HEK293T (cell line): Measurements from ENCODE around the gene GRIK4.

ENCODE experiments used
- CTCF ChIA-PET: fragments of 350-600 bp; formaldehyde crosslinking; extraction: SDS; loops from one replicate; lab custom pipeline; 2021; ENCODE audit warnings: antibody characterized with exemption, inconsistent platforms; lab: Yijun Ruan, JAX
- POLR2A ChIA-PET: fragments of 350-600 bp; formaldehyde crosslinking; extraction: SDS; loops from one replicate; lab custom pipeline; 2020; ENCODE audit warnings: antibody characterized with exemption, inconsistent platforms; lab: Yijun Ruan, JAX
- DNase-seq: peaks from one replicate; pipeline ENCODE4 v3.0.0; 2012; ENCODE audit warnings: mixed read lengths; ENCODE audit errors: extremely low spot score
- ARNT ChIP-seq: fragments of 450-650 bp; IDR thresholded peaks from 2 replicates; pipeline ENCODE4 v1.6.1; 2017; ENCODE audit warnings: mild to moderate bottlenecking
- BHLHE40 ChIP-seq: fragments of 450-650 bp; IDR thresholded peaks from 2 replicates; pipeline ENCODE4 v1.6.1; 2016; ENCODE audit warnings: mild to moderate bottlenecking, moderate library complexity, borderline replicate concordance
- CTBP1 ChIP-seq: fragments of 450-650 bp; IDR thresholded peaks from 2 replicates; pipeline ENCODE4 v1.6.1; 2016; ENCODE audit warnings: borderline replicate concordance
- ELF4 ChIP-seq: fragments of 450-650 bp; IDR thresholded peaks from 2 replicates; pipeline ENCODE4 v1.6.1; 2017; ENCODE audit warnings: antibody characterized with exemption
- FOXA1 ChIP-seq: fragments of 450-650 bp; IDR thresholded peaks from 2 replicates; pipeline ENCODE4 v1.6.1; 2016; ENCODE audit warnings: mild to moderate bottlenecking
- FOXK2 ChIP-seq: fragments of 450-650 bp; IDR thresholded peaks from 2 replicates; pipeline ENCODE4 v1.6.1; 2016; ENCODE audit warnings: mild to moderate bottlenecking
- FOXM1 ChIP-seq: fragments of 450-650 bp; IDR thresholded peaks from 2 replicates; pipeline ENCODE4 v1.6.1; 2017; ENCODE audit warnings: mild to moderate bottlenecking, borderline replicate concordance
- HDGF ChIP-seq: fragments of 450-650 bp; IDR thresholded peaks from 2 replicates; pipeline ENCODE4 v1.6.1; 2017; ENCODE audit warnings: antibody characterized with exemption, borderline replicate concordance
- L3MBTL2 ChIP-seq: fragments of 450-650 bp; conservative IDR thresholded peaks from 2 replicates; pipeline ENCODE4 v1.6.1; 2016; ENCODE audit warnings: mild to moderate bottlenecking
- LEF1 ChIP-seq: fragments of 450-650 bp; IDR thresholded peaks from 2 replicates; pipeline ENCODE4 v1.6.1; 2017; ENCODE audit warnings: mild to moderate bottlenecking, borderline replicate concordance
- NFRKB ChIP-seq: fragments of 450-650 bp; IDR thresholded peaks from 2 replicates; pipeline ENCODE4 v1.6.1; 2016; ENCODE audit warnings: mild to moderate bottlenecking, moderate library complexity
- SP1 ChIP-seq: fragments of 450-650 bp; IDR thresholded peaks from 2 replicates; pipeline ENCODE4 v1.6.1; 2017
- SUZ12 ChIP-seq: fragments of 450-650 bp; IDR thresholded peaks from 2 replicates; pipeline ENCODE4 v1.6.1; 2016; ENCODE audit warnings: mild to moderate bottlenecking
- TARDBP ChIP-seq: fragments of 450-650 bp; IDR thresholded peaks from 2 replicates; pipeline ENCODE4 v1.6.1; 2016
- ZNF384 ChIP-seq: fragments of 450-650 bp; IDR thresholded peaks from 2 replicates; pipeline ENCODE4 v1.6.1; 2016
- TF ChIP-seq, protein P1 (sequence below): fragments of 450-650 bp; IDR thresholded peaks from 2 replicates; pipeline ENCODE4 v1.6.1; 2016

GRIK4 gene

DNA sequence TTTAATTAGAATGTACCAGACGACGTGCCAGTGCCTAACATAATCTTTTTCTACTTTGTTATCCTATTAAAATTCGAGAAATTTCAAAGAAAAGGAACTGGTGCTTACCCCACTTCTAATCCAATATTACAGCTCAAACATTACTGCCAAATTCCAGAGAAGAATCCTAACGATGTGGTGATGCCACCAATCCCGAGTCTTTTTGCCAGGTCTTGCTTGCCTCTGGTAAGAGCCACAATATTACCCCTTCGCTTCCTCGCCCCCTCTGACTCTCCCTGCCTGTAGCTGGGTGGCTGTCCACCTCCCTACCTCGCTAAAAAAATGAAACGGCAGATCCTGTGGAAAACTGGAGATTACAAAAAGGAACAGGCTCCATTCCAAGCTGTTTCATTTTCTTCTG, 462.9 kb downstream of the GRIK4 start:
- TF ChIP-seq HDGF, result no peak
- no peak for TF ChIP-seq LEF1
- TF ChIP-seq BHLHE40, result no peak
- no peak for TF ChIP-seq ELF4
- no peak for TF ChIP-seq ZNF384
- TF ChIP-seq TARDBP, result no peak
- TF ChIP-seq FOXA1, result no peak
- TF ChIP-seq CTBP1, result no peak
- TF ChIP-seq FOXM1, result no peak
- no peak for TF ChIP-seq ARNT
- no peak for TF ChIP-seq SUZ12
- TF ChIP-seq FOXK2, result no peak
- TF ChIP-seq L3MBTL2, result no peak
- TF ChIP-seq, protein P1, sequence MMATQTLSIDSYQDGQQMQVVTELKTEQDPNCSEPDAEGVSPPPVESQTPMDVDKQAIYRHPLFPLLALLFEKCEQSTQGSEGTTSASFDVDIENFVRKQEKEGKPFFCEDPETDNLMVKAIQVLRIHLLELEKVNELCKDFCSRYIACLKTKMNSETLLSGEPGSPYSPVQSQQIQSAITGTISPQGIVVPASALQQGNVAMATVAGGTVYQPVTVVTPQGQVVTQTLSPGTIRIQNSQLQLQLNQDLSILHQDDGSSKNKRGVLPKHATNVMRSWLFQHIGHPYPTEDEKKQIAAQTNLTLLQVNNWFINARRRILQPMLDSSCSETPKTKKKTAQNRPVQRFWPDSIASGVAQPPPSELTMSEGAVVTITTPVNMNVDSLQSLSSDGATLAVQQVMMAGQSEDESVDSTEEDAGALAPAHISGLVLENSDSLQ, result no peak
- no peak for TF ChIP-seq SP1
- no peak for TF ChIP-seq NFRKB
- CTCF ChIA-PET, result no interaction called here
- no peak for DNase-seq
- POLR2A ChIA-PET, result no interaction called here

DNA sequence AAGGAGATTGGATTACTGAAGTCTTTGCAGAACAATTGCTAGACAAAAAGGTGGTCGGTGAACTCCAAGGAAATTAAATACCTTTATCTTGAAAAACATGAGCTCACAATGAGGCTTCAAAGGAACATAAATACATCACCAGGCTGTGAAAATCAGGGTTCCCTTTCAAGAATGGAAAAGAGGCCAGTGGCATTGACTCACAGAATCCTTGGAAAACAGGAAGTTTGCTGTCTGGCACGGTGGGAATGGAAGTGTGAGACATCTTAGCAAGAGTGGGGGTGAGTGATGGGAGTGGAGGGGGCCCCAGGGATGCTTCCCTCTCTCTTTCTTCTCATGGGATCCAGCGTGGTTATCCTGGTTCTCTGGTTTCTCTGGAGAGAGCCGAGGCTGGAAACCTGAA, 463.4 kb downstream of the GRIK4 start:
- CTCF ChIA-PET, result interaction anchor here (0.9 kb wide), 1 partner anchor 361 kb away, joined by 4 read pairs; no protein-coding TSS in a partner anchor
- no peak for DNase-seq
- POLR2A ChIA-PET, result no interaction called here
- TF ChIP-seq FOXM1, result no peak
- no peak for TF ChIP-seq CTBP1
- no peak for TF ChIP-seq ELF4
- TF ChIP-seq TARDBP, result no peak
- TF ChIP-seq, protein P1, result no peak
- TF ChIP-seq SP1, result no peak
- TF ChIP-seq BHLHE40, result no peak
- TF ChIP-seq LEF1, result no peak
- no peak for TF ChIP-seq ZNF384
- TF ChIP-seq HDGF, result no peak
- TF ChIP-seq FOXA1, result no peak
- no peak for TF ChIP-seq SUZ12

- no peak for DNase-seq
- TF ChIP-seq ELF4, result no peak
- no peak for TF ChIP-seq L3MBTL2
- no peak for TF ChIP-seq BHLHE40
- TF ChIP-seq FOXM1, result no peak
- TF ChIP-seq ZNF384, result no peak
- no peak for TF ChIP-seq NFRKB
- no peak for TF ChIP-seq FOXA1
- no peak for TF ChIP-seq CTBP1
- TF ChIP-seq, protein P1, result no peak
- no peak for TF ChIP-seq SP1
- POLR2A ChIA-PET, result no interaction called here
- CTCF ChIA-PET, result interaction anchor here (0.6 kb wide), 1 partner anchor 433 kb away, joined by 4 read pairs; no protein-coding TSS in a partner anchor
These were observed 466.0 kb downstream of the GRIK4 start for GRCh38 chr11:120977266-120978137.

- DNase-seq, result no peak
- ChIA-PET CTCF (no interaction called here), POLR2A (no interaction called here)
- TF ChIP-seq SUZ12, result no peak
- TF ChIP-seq ZNF384, result no peak
- TF ChIP-seq TARDBP, result no peak
- no peak for TF ChIP-seq FOXA1
- TF ChIP-seq SP1, result no peak
- no peak for TF ChIP-seq CTBP1
- TF ChIP-seq, protein P1, result no peak
- no peak for TF ChIP-seq BHLHE40
- no peak for TF ChIP-seq FOXM1
- TF ChIP-seq L3MBTL2, result no peak
- no peak for TF ChIP-seq FOXK2
These were observed 467.2 kb downstream of the GRIK4 start for GRCh38 chr11:120978701-120979100.

DNA sequence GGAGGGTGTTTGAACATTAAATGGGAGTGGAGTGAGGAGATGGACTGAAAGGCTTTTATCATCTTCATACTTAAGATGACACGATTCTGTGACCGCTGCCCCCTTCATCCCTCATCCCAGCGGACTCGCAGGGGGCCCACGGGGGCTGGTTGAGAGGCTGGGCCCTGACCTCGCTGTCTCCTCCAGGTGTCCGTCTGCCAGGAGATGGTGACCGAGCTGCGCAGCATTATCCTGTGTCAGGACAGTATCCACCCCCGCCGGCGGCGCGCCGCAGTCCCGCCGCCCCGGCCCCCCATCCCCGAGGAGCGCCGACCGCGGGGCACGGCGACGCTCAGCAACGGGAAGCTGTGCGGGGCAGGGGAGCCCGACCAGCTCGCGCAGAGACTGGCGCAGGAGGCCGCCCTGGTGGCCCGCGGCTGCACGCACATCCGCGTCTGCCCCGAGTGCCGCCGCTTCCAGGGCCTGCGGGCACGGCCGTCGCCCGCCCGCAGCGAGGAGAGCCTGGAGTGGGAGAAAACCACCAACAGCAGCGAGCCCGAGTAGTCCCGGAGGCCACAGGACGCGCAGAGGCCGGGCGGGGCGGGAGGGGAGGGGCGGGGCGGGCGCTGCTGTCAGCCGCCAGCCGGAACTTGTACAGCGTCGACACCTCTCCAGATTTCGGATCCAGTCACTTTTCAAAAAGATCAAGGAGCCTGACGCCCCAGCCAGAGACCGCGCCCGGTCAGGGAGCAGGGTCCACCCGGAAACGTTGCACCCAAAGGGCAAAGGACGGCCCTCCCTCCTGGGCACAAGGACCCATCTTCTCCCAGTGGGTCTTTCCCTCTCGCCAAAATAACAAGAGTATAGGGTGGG, 474.4 kb downstream of the GRIK4 start:
- ChIA-PET POLR2A (no interaction called here), CTCF (interaction anchor here (0.6 to 0.9 kb wide), 2 partner anchors 32 to 34 kb away, joined by 3 read pairs; no protein-coding TSS in a partner anchor)
- DNase-seq, result peak; percentile 81
- TF ChIP-seq HDGF (no peak), NFRKB (no peak), ELF4 (no peak), L3MBTL2 (no peak), FOXA1 (no peak), TARDBP (no peak), FOXM1 (no peak)
